COLO829 (cell line): Measurements from ENCODE around the gene TULP4.
"Not testable (repeated sequence)": the region's sequence is repeated elsewhere in the genome, so short reads cannot be mapped to it uniquely, and the experiment has no call there.

Experiments used
- DNase-seq: peaks from one replicate; pipeline ENCODE4 v3.0.0; 2012; ENCODE audit warnings: low spot score

The TULP4 gene

DNA sequence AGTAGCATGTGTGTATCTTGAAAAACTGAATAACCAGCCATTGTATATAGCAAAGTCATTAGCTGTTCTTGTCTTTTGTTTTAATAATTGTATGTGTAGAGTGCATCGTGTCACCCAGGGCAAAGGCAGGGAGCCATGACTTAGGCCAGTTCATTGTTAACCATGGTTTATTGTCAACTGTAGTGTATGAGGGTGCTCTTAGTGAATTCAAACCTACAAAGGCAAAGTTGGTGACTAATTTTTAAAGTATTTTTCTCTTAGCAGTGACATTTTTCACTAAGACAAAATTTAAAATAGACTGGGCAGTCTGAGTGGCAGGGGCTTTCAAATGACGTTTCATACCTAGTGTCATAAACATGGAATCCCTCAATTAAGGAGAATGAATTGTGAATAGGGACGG, 79.0 kb downstream of the TULP4 start:
- DNase-seq: no peak

DNA sequence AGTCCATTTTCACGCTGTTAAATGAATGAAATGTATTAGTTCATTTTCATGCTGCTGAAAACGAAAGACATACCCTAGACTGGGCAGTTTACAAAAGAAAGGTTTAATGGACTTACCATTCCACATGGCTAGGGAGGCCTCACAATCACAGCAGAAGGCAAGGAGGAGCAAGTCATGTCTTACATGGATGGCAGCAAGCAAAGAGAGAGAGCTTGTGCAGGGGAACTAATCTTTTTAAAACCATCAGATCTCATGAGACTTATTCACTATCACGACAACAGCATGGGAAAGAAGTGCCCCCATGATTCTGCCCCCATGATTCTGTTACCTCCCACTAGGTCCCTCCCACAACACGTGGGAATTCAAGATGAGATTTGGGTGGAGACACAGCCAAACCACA, 79.7 kb downstream of the TULP4 start:
- not testable (repeated sequence) for DNase-seq

DNA sequence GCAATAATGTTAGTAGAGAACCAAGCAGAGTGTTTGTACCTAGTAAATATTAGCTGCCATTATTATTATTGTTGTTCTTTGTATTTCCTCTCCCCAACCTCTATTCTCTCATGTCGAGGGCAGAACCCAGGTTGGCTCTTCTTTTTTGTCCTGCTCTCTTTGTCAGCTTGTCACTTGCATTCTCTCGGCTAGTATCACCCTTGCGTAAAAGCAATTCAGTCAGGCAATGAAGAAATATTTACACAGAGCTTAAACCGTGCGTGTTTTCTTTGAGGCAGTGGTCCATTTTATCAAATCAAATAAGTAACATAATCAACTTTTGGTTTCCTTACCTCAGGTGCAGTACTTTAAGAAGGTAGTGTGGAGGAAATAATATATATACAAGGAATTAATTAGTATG, 83.9 kb downstream of the TULP4 start:
- no peak for DNase-seq

DNA sequence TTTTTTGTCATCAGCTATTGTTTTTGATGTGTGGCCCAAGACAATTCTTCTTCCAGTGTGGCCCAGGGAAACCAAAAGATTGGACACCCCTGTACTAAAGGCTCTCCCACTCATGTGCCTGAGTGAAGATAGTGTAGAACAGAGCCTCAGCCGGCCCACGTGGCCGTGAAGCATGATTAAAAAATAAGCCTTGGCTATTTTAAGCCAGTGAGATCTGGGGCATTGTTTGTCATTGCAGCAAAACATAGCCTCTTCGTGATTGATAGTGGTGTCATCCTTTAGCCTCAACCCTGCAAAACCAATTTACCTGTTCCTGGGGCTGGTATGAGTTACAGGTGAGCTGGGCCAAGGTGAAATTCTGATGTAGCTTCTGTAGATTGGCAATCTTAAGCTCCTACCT, 85.3 kb downstream of the TULP4 start:
- DNase-seq: no peak

DNA sequence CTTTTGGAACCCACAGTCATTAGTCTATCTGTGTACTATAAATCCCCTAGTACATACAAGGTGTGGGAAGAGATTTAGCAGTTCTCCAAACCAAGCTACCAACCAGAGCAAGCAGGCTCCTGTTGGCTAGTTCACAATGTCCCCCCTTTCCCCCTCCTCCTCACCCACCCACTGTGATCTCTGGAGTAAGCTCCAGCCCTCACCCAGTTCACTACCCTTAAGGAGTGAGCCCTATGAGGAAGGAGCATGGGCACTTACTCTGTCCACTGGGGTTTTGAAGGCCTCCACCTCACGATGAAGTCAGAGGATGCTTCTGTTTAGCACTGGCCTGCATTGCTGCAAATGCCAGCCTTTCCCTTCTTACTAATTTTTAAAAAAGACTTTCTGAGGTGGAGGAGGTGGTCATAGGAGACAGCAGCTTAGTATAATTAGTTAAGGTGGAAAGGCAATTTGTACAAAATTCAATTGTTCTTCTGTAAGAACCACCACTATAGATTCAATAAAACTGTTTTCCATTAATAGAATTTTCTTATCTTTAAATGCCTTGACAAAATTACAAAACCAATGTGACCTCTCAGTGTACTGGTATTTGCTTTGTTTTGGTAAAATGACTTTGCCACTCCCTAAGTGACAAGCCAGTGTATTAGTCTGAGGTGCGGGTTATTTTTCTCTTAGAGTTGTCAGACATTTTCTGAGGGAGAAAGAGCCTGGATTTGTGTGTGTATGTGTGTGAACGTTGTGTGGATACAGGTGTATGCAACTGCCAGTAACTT, 86.2 kb downstream of the TULP4 start:
- DNase-seq: no peak

DNA sequence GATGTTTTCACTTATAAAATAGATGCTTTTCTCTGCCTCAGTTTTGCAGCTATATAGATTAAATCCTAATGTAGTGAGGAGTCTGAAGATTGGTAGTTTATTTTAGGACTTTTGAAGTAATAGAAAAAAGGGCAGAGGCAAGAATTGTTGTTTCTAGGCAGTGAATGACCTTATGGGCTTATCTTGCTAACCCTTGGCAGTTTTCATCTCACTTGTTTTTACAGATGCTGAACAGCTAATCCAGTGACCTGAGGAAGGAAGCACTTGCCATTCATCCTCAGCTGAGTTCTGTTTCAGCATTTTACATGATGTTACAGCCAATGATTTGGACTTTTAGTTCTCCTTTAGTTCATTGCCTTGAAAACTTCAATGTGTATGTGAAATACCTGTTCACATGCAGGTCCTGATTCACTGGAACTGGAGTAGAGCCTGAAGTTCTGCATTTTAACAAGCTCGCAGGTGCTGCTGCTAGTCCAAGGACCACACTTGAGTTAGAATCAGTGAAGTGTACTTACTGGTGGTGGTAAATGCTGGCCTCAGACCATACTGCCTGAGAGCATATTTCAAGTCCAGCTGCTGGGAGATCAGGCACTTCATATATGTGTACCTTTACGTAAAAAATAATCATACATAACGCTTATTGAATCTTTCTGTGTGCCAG, 86.9 kb downstream of the TULP4 start:
- DNase-seq: no peak

DNA sequence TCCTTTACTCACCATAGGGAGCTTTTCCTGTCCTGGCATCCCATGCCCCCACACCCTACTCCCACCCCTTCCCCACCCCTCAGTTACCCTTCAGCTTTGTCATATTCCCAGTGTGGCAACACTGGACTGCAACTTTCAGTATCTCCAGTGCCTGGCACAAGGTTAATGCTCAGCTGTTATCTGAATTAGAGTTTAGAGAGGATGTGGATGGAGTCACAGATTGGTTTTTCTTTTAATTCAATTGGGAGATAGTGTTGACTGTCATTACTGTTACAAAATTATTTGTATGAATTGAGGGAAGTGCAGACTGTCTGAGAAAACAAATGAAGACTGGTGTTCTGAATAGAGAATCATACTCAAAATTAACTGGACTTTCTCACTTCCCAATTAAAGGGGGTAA, 89.9 kb downstream of the TULP4 start:
- no peak for DNase-seq

DNA sequence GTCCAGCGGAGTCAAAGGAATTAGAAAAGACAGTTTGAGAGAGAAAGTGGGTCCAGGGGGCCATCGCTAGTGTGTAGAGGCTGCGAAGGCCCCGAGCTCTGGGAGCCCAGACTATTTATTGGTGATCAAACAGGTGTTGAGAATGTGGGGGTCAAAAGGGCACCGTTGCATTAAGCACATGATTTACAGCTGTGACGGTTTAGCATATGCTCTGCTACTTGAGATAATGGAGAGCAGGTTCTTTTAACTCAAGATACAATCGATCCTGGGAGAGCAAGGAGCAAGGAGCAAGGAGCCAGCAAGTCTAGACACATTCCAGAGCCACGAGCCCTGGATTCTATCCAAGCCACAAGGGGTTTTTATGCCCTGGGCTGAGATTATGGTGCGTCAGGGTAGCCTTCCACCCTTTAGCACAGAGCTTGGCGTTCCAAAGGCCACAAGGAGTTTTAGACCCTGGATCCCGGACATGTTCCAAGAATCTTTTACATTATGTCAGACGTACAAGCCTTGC, 93.1 kb downstream of the TULP4 start:
- not testable (repeated sequence) for DNase-seq

DNA sequence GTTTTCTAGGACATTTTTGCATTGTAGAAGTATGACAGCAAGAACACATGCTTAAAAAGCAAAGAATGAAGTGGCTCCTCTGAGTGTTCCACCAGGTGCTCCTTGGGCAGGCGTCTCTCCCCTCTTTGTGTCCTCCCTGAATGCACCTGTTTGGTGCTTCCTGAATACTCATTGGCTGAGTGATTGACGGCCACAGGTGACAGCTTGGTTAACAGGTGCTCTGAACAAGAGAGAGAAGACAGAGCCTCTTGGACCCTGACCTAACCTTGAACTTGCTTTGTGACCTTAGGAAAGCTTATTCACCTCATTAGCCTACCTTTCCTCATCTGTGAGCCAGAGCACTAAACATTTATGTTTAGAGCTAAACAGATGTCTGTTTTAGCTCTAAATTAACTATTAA, 93.7 kb downstream of the TULP4 start:
- no peak for DNase-seq

DNA sequence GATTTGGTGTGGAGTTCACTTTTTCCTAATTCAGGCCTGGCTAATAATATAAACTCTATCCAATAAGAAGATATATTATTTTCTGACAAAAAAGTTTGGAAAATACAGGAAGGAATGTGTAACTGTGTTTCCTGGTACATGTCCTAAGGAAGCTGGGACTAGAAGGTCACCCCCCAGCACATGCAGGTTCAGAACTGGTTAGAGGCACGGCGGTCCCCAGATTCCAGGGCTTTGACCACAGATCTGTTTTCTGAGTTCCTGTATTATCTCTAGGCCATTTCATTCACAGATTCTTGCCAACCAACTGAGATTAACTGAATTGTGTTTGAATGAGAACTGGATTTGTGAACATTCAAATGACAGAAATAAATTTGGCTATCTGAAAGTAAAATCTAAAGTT, 94.5 kb downstream of the TULP4 start:
- DNase-seq: no peak

DNA sequence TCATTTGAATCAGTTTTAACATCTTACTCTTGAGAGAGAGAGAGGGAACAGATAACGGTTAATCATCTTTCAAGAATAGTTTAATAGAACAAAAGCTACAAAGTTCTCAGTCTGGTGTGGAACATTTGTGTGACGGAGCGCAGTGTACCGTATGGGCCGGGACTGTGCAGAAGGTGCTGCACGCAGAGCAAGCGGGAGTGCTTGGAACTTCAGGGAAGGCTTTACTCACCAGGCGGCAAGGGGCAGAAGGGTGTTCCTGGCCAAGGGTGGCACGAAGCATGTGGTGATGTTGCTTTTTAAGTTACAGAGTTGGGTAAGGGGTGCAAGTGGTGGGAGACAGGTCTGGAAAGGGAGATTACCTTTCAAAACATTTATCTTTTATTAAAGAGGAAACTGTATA, 95.7 kb downstream of the TULP4 start:
- DNase-seq: no peak

DNA sequence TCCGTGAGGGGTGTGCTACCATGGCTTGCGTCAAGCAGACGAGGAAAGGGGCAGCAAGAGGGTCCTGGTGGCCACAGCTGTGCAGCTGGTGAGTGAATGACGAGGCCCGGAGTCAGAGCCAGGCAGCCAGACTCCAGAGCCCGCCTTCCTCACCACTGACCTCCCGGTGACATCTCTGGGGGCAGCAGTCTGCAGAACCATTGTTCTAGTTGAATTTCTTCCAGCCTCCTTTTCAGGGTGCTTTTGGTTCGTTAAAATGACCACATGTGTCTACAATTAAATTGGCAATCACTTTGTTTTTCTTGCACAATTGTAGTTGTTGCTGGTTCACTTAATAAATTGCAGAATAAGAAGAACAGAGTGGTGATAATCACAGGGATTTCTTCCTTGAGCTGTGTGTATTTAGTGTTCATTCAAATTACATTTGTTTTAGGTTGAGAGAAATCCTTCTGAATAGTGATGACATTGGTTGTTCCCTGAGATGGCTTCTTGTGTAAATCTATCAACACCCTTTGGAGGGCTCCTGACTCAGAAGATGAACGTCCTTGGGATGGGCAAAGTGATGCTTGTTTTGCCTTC, 96.4 kb downstream of the TULP4 start:
- no peak for DNase-seq

DNA sequence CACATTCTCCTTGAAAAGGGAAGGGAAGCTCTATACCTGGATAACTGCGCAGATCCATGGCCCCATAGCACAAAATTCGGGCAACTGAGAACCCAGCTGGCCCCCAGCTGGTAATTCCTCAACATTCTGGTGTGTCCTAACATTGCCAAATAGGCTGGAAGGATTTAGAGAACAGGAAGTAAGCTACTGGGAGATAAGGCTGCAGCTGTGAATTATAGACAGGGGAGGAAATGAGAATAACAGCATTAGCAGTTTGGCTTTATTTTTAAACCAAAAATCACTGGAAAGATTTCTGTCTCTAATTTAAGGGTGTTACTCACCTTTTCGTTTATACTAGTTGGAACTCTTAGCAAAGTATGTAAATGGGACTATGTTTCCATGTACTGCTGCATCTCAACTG, 97.2 kb downstream of the TULP4 start:
- DNase-seq: no peak

DNA sequence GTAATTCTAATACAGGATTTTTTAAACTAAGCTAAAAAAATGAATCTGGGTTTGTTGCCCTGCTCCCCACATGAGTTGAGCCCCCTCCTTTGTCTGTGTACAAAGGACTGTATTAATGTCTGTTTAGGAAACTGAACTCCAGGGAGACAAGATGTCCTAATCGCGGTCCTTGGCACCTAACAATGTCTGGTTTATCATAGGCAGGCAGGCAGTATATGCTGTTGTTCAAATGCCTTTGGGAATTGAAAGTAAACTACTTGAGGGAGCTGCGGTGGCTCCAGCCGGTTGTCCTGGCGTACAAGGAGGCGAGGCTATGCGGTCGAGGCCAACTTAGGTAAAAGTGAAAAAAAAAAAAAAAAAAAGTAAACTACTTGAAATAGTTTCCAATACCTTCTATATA, 98.5 kb downstream of the TULP4 start:
- no peak for DNase-seq

DNA sequence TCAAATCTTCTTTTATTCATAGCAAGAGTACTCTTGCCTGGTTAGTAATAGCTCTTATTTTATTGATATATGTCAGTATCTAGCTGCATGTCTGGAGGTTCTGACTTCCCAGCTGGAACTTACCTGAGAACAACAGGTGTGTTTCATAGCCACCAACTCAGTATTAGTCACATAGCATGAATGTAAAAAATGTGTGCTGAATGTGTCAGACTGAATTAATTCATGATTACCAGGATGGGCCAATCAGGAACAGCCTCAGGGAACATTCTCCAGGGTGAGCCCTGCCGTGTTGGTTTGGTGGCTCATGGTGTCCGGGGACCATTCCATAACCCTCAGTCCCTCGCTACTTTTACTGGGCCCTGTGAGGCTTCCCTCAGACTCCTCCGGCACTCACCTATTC, 99.7 kb downstream of the TULP4 start:
- DNase-seq: no peak

DNA sequence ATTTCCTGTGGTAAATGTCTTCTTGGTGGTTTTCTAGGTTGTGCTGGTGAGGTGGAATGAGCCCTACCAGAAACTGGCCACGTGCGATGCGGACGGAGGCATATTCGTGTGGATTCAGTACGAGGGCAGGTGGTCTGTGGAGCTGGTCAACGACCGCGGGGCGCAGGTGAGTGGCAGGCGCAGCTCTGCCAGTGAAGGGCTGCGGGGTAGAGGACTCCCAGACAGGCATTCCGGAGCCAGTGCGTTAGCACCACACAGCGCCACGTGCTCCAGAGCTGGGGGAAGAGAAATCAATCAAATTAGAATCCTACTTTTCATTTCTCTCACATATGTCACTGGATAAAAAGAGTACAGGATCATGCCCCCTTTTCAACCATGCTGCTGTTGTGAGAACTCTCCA, 100.8 kb downstream of the TULP4 start:
- DNase-seq: no peak

DNA sequence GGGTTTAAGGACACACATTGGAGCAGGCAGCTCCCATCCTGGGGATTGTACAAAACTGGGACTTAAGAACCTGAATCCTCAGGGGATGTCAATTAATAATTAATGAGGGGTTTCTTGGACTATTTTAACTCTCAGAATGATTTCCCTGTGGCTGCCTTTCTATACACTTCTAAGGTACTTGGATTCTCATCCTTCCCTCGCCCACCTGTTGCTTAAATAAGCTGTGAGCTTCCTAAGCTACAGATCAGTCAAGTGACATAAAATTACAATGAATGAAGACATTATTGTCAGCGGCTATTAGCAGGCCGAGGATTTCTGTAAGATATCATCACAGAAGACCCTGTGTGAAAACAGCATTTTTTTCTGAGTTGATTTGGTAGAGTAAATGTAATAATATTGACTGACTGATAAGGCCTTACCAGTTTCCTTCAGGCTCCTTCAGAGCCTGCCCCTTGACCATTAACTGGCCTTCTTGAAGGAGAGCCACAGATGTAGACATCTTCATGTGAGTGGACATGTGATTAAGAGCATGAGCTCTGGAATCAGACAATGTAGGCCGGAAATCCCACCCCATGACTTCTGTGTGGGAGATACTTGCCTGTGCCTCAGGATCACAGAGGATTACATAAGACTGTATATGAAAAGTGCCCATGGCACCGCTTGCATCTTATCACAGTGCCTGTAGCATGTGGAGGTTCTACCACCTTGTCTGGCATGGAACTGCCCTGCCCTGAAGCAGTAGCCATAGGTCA, 101.7 kb downstream of the TULP4 start:
- no peak for DNase-seq

DNA sequence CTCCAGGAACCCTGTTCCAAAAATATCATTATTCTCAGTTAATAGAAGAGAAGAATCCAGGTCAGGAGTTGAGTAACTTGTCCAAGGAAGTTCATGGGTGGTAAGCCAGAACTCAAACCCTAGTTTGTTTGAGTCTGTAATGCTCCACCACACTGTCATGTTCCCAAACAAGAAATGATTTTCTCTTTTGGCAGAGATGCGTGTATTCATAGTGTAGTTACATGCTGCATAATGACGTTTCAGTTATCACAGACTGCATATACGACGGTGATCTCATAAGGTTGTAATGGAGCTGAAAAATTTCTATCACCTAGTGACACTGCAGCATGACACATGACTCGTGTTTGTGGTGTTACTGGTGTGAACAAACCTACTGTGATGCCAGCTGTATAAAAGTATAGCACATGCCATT, 102.6 kb downstream of the TULP4 start:
- no peak for DNase-seq

DNA sequence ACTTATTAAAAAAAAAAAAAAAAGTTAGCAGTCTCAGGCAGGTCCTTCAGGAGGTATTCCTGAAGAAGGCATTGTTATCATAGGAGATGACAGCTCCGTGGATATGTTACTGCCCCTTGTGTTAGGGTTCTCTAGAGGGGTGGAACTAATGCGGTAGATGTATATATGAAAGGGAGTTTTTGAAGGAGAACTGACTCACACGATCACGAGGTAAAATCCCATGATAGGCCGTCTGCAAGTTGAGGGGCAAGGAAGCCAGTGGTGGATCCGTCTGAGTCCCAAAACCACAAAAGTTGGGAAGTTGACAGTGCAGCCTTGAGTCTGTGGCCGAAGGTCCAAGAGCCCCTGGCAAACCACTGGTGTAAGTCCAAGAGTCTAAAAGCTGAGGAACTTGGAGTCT, 103.4 kb downstream of the TULP4 start:
- peak; percentile 65 for DNase-seq

DNA sequence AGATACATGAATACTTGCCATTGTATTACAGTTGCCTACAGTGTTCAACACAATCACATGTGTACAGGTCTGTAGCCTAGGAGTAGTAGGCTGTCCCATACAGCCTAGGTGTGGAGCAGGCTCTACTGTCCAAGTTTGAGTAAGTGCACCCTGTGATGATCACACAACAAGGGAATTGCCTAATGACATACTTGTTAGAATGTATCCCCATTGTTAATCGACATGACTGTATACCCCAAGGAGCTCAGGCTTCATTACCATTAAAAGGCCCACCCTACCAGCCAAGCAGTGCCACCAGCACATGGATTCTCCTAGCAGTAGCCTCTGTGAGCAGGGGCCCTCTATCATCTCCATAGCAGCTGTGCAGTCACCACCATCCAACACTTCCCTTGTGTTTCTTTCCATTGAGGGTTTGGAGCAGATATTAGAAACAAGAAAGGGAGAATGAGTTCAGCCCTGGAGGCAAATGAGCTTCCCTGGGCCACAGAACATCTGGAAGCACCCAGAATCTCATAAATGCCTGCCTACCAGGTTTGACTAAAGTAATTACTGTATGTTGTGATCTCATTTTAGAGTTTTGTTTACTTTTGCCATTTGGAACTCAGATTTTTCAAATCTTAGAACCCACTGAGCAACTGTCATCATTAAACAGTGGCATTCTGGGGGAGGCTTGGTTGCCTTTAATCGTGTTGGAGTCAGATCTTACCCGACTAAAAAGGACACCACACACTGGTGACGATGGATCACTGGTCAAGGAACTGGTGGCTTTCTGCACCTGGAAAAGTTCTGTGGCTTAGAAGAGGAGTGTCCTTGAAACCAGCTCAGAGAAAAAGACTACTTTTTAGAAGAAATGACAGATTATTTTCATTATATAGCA, 104.9 kb downstream of the TULP4 start:
- peak; percentile 44 for DNase-seq

DNA sequence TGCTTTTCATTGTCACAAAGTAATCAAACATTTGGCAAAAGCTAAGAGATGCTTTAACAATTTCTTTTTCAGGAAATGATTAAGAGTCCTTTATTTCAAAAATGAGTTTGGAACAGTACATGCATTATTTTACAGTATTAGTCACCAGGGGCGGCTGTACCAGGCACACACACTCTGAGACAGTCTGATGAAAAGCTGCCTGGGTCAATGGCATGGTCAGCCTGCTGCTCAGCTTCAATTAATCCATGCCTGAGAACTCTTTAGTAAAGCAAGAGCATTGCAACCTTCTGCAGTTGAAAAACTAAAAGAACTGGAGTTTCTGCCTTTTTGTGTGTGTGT, 105.5 kb downstream of the TULP4 start:
- peak; percentile 92 for DNase-seq

DNA sequence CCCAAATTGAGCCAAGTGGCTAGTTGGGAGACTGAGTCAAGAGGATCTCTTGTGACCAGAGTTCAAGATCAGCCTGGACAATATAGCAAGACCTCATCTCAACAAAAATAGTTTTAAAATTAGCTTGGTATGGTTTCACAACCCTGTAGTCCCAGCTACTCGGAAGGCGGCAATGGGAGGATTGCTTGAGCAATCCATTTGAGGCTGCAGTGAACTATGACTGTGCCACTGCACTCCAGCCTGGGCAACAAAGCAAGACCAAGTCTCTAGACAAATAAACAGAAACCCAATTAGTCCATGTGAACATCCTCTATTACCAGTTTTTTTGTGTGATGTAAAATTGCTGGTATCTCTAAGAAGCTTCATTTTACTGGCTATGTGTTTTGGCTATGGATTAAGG, 106.2 kb downstream of the TULP4 start:
- no peak for DNase-seq
